ENCODE measurements around the gene TMEM178B. TPM values are rescaled to one million over a fixed set of nuclear protein-coding genes. Genes with fewer than 3 reads are reported as not detected.

TMEM178B gene
- total and polyA plus RNA-seq, 2 experiments from 2014 or later = 0.24 to 0.30 TPM

DNA sequence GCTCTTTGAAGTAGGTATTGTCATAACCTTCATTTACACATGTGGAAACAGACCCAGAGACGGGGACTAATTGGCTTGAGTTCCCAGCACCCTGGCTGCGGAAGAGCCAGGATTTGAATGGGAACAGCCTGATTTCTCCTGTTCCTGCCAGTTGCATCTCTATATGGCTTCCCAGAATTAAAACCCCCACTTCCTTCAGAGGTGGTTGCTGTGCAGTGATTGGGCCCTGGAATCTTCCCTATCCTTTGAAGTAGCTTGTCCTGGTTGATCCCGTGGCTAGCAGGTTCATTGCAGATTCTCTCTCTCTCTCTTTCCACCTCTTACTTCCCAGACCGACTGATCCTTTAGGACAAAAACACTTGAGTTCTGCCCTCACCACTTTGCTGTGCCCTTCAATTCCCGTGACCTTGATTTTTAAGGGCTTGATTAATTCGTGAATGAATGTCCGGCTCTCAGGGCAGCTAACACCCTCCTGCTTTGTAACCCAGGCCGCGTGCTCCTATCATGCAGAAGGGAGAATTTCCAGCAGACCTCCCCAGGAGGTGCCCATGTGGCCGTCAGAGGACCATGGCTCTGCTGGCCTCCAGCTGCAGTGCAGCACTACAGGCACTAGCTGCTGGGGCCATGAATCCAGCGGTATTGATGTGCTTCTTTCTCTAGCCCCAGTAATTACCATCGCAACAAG is 356.7 kb downstream of the TMEM178B start:
- H3K4me2 ChIP-seq = no peak overlapping the region
- TF ChIP-seq CTCF (IDR thresholded peaks at IDR 0.05; ENCODE audit: poor library complexity) (no peak), EZH2 (IDR thresholded peaks at IDR 0.05; ENCODE audit: borderline replicate concordance) (no peak), EZH2phosphoT487 (IDR thresholded peaks at IDR 0.05; ENCODE audit: low read depth, severe bottlenecking, unreplicated experiment) (no peak)
- no peaks in the 10 kb centered on the region for H3K36me3 ChIP-seq (replicated peaks; ENCODE audit: insufficient read depth, low read depth)
- 25% methylated on average over 12 of the region's 12 CpGs for WGBS (ENCODE audit: low lambda C conversion rate, missing lambda C conversion rate)
- H3K27ac ChIP-seq = no peak overlapping the region
- no peaks in the 10 kb centered on the region for H3K9me2 ChIP-seq (replicated peaks; ENCODE audit: insufficient read depth)
- H3K9me3 ChIP-seq (ENCODE audit: low read depth) = peaks cover 9% of the 10 kb centered on the region
- no peaks in the 10 kb centered on the region for H3K4me1 ChIP-seq (ENCODE audit: insufficient read depth)
- H3K79me2 ChIP-seq = no peaks in the 10 kb centered on the region
- no peaks in the 10 kb centered on the region for H4K20me1 ChIP-seq (ENCODE audit: insufficient read depth, poor library complexity, severe bottlenecking)
- no peak overlapping the region for H3K4me3 ChIP-seq
- DNase-seq (ENCODE audit: low spot score) = no peak
- peaks cover 6% of the 10 kb centered on the region for H3K27me3 ChIP-seq
- no peak overlapping the region for H2AFZ ChIP-seq

DNA sequence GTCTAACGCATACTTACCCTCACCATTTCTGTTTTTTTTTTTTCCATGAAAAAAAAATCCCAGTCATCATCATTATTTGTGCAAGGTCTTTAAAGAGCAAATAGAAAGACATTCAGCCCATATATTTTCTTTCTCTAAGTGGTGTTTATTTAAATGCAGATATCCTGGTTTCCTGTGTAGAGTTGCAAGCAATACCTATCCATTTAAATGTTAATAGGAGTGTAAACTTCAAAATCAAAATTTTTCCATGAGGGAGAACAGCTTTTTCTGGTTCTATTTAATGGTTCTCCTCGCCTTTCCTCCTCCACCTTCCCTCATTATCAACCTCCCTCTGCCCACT is 357.2 kb downstream of the TMEM178B start:
- DNase-seq (ENCODE audit: low spot score) = no peak
- Histone ChIP-seq H4K20me1 (ENCODE audit: insufficient read depth, poor library complexity, severe bottlenecking) (no peaks in the 10 kb centered on the region), H3K4me1 (ENCODE audit: insufficient read depth) (no peaks in the 10 kb centered on the region), H3K9me2 (replicated peaks; ENCODE audit: insufficient read depth) (no peaks in the 10 kb centered on the region), H3K36me3 (replicated peaks; ENCODE audit: insufficient read depth, low read depth) (no peaks in the 10 kb centered on the region), H3K27ac (no peak overlapping the region), H3K79me2 (no peaks in the 10 kb centered on the region), H3K9me3 (ENCODE audit: low read depth) (peaks cover 9% of the 10 kb centered on the region), H2AFZ (no peak overlapping the region), H3K4me2 (no peak overlapping the region), H3K27me3 (peaks cover 6% of the 10 kb centered on the region), H3K4me3 (no peak overlapping the region)
- 61% methylated on average over 2 of the region's 2 CpGs for WGBS (ENCODE audit: low lambda C conversion rate, missing lambda C conversion rate)
- TF ChIP-seq EZH2phosphoT487 (IDR thresholded peaks at IDR 0.05; ENCODE audit: low read depth, severe bottlenecking, unreplicated experiment) = no peak
- no peak for TF ChIP-seq CTCF (IDR thresholded peaks at IDR 0.05; ENCODE audit: poor library complexity)
- no peak for TF ChIP-seq EZH2 (IDR thresholded peaks at IDR 0.05; ENCODE audit: borderline replicate concordance)

- Histone ChIP-seq H3K4me1 (ENCODE audit: insufficient read depth) (no peaks in the 10 kb centered on the region), H4K20me1 (ENCODE audit: insufficient read depth, poor library complexity, severe bottlenecking) (no peaks in the 10 kb centered on the region), H2AFZ (no peak overlapping the region), H3K79me2 (no peaks in the 10 kb centered on the region), H3K36me3 (replicated peaks; ENCODE audit: insufficient read depth, low read depth) (no peaks in the 10 kb centered on the region), H3K9me3 (ENCODE audit: low read depth) (peaks cover 9% of the 10 kb centered on the region), H3K4me3 (no peak overlapping the region), H3K27ac (no peak overlapping the region), H3K27me3 (peaks cover 6% of the 10 kb centered on the region), H3K4me2 (no peak overlapping the region), H3K9me2 (replicated peaks; ENCODE audit: insufficient read depth) (no peaks in the 10 kb centered on the region)
- TF ChIP-seq EZH2phosphoT487 (IDR thresholded peaks at IDR 0.05; ENCODE audit: low read depth, severe bottlenecking, unreplicated experiment) (no peak), EZH2 (IDR thresholded peaks at IDR 0.05; ENCODE audit: borderline replicate concordance) (no peak), CTCF (IDR thresholded peaks at IDR 0.05; ENCODE audit: poor library complexity) (no peak)
- 86% methylated on average over 1 of the region's 1 CpG for WGBS (ENCODE audit: low lambda C conversion rate, missing lambda C conversion rate)
- DNase-seq (ENCODE audit: low spot score) = no peak
Observed at GRCh38 chr7:141431711-141432110, 357.8 kb downstream of the TMEM178B start.
